Adrenal gland (tissue), 12 donors: ENCODE measurements around the gene COQ2. TPM values are rescaled to one million over a fixed set of nuclear protein-coding genes. Genes with fewer than 3 reads are reported as not detected.

ENCODE experiments used
- DNase-seq, 7 donors: peaks; one replicate each; pipeline ENCODE4 v3.0.0-alpha.2; 2019 to 2020
- H3K27ac ChIP-seq, 5 donors: fragments of 200-600 bp; sonication (generic) in 4 of 5; 1 replicate in 3 of 5; 2 replicates in 2 of 5; pipeline versions ENCODE4 v1.5.1 to v1.8.0; 2016 to 2020; ENCODE audit warnings: mild to moderate bottlenecking in 1 of 5
- H3K27me3 ChIP-seq: fragments of 200-600 bp; 2 replicates; pipeline ENCODE4 v1.8.0; 2021
- H3K36me3 ChIP-seq, 2 donors: fragments of 200-600 bp; replicated peaks in 1 of 2; 1 replicate in 1 of 2; 2 replicates in 1 of 2; pipeline versions ENCODE4 v1.5.1 to v1.8.0; 2018 to 2022
- H3K4me1 ChIP-seq, 2 donors: fragments of 200-600 bp; replicated peaks in 1 of 2; 1 replicate in 1 of 2; 2 replicates in 1 of 2; pipeline versions ENCODE4 v1.5.1 to v1.8.0; 2018 to 2021
- H3K4me3 ChIP-seq, 4 donors: fragments of 200-600 bp; sonication (generic) in 3 of 4; one replicate each; pipeline ENCODE4 v1.5.1; 2016 to 2018
- H3K9me3 ChIP-seq, 3 donors: fragments of 200-600 bp; sonication (generic) in 1 of 3; replicated peaks in 1 of 3; 1 replicate in 2 of 3; 2 replicates in 1 of 3; pipeline versions ENCODE4 v1.5.1 to v1.8.0; 2016 to 2021
- CTCF ChIP-seq, 6 experiments: fragments of 450-650 bp in 4 of 6; fragments of 200-600 bp in 2 of 6; sonication (generic) in 1 of 6; IDR thresholded peaks; 1 replicate in 5 of 6; 2 replicates in 1 of 6; pipeline versions ENCODE4 v1.5.1 to v1.8.0; 2016 to 2021; ENCODE audit warnings: antibody characterized with exemption in 6 of 6, mild to moderate bottlenecking in 2 of 6, moderate library complexity in 1 of 6
- POLR2A ChIP-seq, 2 donors: fragments of 450-650 bp; IDR thresholded peaks; one replicate each; pipeline ENCODE4 v1.6.1; 2017; ENCODE audit warnings: antibody characterized with exemption in 2 of 2, mild to moderate bottlenecking in 2 of 2, moderate library complexity in 1 of 2
- WGBS, 4 donors: extraction: QIAGEN DNeasy Blood & Tissue Kit in 2 of 4; methylation state at CpG; one replicate each; pipeline versions ENCODE4 v1.1.5 to v1.1.7; 2013 to 2017; 5-methylcytosine and 5-hydroxymethylcytosine counted together
- intact Hi-C, 2 donors: fragments of 100-400 bp; cut with DNase I; formaldehyde crosslinking; loops; one replicate each; pipeline versions ENCODE4 v1.14.1 to v1.15.0; 2022 to 2023
- polyA plus RNA-seq, 3 donors: library from polyadenylated mRNA; stranded (reverse); fragments of 200-250 nt in 2 of 3; fragments of 350-450 nt in 1 of 3; fragmentation: Illumina TruSeq in 1 of 3; extraction: RNeasy Lipid Tissue Mini Kit (QIAGEN cat#74804) in 1 of 3; gene quantifications; one replicate each; pipeline ENCODE4 v1.2.3, GENCODE V29; 2013 to 2014
- total RNA-seq, 9 donors: library from RNA; depleted of rRNA in 4 of 9; stranded (reverse); fragments of >200 nt in 4 of 9; fragments of 120-200 nt in 1 of 9; fragmentation: NEBNext Ultra II Directional in 1 of 9; extraction: Animal tissue kit (Norgen Biotek cat#: 25700) in 1 of 9; gene quantifications; one replicate each; pipeline versions ENCODE4 v1.1.0 to v1.2.4, GENCODE V29; 2013 to 2023
- donor health status: healthy with polysubstance abuse.
- donor health status: Bipolar disorder and iron deficiency.
- donor health status: DM: yes; HTN: yes; CAD: no.
- donor health status: DM: no; HTN: no; CAD: no.
- donor health status: DM: no; HTN: no; CAD: no.
- donor health status: DM: yes; HTN: yes; CAD: no.

Gene COQ2
- total and polyA plus RNA-seq, 12 donors = 10.5 to 73.9 (median 30.9) TPM

- no peak overlapping the region for H3K4me3 ChIP-seq
- H3K4me1 ChIP-seq = no peaks in the 10 kb centered on the region
- H3K27ac ChIP-seq = no peak overlapping the region
- H3K9me3 ChIP-seq = no peaks in the 10 kb centered on the region
- 71 to 77% (median 72%) methylated on average over 3 of the region's 3 CpGs for WGBS, 4 donors
- H3K36me3 ChIP-seq = no peaks in the 10 kb centered on the region
- no peak for DNase-seq
- intact Hi-C loops = no loop called here
- no peak for TF ChIP-seq POLR2A (IDR thresholded peaks at IDR 0.05)
- no peak for TF ChIP-seq CTCF (IDR thresholded peaks at IDR 0.05)
- no peaks in the 10 kb centered on the region for H3K27me3 ChIP-seq
Observed at GRCh38 chr4:83318666-83319065, 34.1 kb upstream of the COQ2 start.

- TF ChIP-seq CTCF (IDR thresholded peaks at IDR 0.05) = no peak
- TF ChIP-seq POLR2A (IDR thresholded peaks at IDR 0.05) = no peak
- Histone ChIP-seq H3K27ac (no peak overlapping the region), H3K36me3 (no peaks in the 10 kb centered on the region), H3K4me1 (no peaks in the 10 kb centered on the region), H3K27me3 (no peaks in the 10 kb centered on the region), H3K9me3 (no peaks in the 10 kb centered on the region), H3K4me3 (no peak overlapping the region)
- intact Hi-C loops = no loop called here
- no peak for DNase-seq
- 59 to 70% (median 68%) methylated on average over 4 of the region's 4 CpGs for WGBS, 4 donors
Observed at GRCh38 chr4:83317671-83318070, 33.1 kb upstream of the COQ2 start.

- no peak overlapping the region for H3K4me3 ChIP-seq
- no peaks in the 10 kb centered on the region for H3K27me3 ChIP-seq
- WGBS, 4 donors = 76 to 91% (median 84%) methylated on average over 13 of the region's 13 CpGs
- no peaks in the 10 kb centered on the region for H3K9me3 ChIP-seq
- no peak overlapping the region for H3K27ac ChIP-seq
- no peak for DNase-seq
- H3K4me1 ChIP-seq = no peaks in the 10 kb centered on the region
- no peaks in the 10 kb centered on the region for H3K36me3 ChIP-seq
- TF ChIP-seq POLR2A (IDR thresholded peaks at IDR 0.05) = no peak
- no peak for TF ChIP-seq CTCF (IDR thresholded peaks at IDR 0.05)
- intact Hi-C loops = no loop called here
Observed at GRCh38 chr4:83316459-83317165, 32.0 kb upstream of the COQ2 start.

- intact Hi-C loops = no loop called here
- no peak for TF ChIP-seq CTCF (IDR thresholded peaks at IDR 0.05)
- TF ChIP-seq POLR2A (IDR thresholded peaks at IDR 0.05) = no peak
Observed at GRCh38 chr4:83315341-83315870, 30.8 kb upstream of the COQ2 start.

More at GRCh38 chr4:83315341-83315870, 30.8 kb upstream of the COQ2 start:
- H3K27me3 ChIP-seq = no peaks in the 10 kb centered on the region
- H3K36me3 ChIP-seq = no peaks in the 10 kb centered on the region
- no peaks in the 10 kb centered on the region for H3K4me1 ChIP-seq
- H3K4me3 ChIP-seq = no peak overlapping the region
- no peak for DNase-seq
- WGBS, 4 donors = 78 to 96% (median 87%) methylated on average over 4 of the region's 4 CpGs
- H3K9me3 ChIP-seq = no peaks in the 10 kb centered on the region
- no peak overlapping the region for H3K27ac ChIP-seq
